Measurements from ENCODE around the gene SYPL2.

- TF ChIP-seq REST (IDR thresholded peaks at IDR 0.05; ENCODE audit: low read depth) (no peak), RAD21 (IDR thresholded peaks at IDR 0.05; ENCODE audit: low read depth) (no peak), TAF1 (IDR thresholded peaks at IDR 0.05; ENCODE audit: low read depth) (no peak), ZBTB7A (IDR thresholded peaks at IDR 0.05; ENCODE audit: low read depth) (no peak), MAX (IDR thresholded peaks at IDR 0.05) (no peak)
Observed at GRCh38 chr1:109500941-109501381, 34.6 kb downstream of the SYPL2 start.
